Heart left ventricle (tissue), 13 donors: ENCODE measurements around the gene RAB4A.

ENCODE experiments used
- POLR2A ChIP-seq, 2 donors: fragments of 450-650 bp; IDR thresholded peaks; one replicate each; pipeline ENCODE4 v1.6.1; 2017; ENCODE audit warnings: antibody characterized with exemption in 2 of 2, mild to moderate bottlenecking in 2 of 2, moderate library complexity in 2 of 2
- TF ChIP-seq, protein P1 (sequence below), 12 donors: fragments of 200-600 bp; sonication (generic) in 4 of 12; IDR thresholded peaks; one replicate each; pipeline versions ENCODE4 v1.5.0 to v1.8.0; 2018 to 2022; ENCODE audit warnings: antibody characterized with exemption in 12 of 12, mild to moderate bottlenecking in 5 of 12
- donor health status: ischemic (EF 13 %, LVEDD 7.1; RV severe dilation, severe dysfunction).
- donor health status: DM: no; HTN: yes; CAD: no.
- donor health status: DM: no; HTN: no; CAD: no.
- donor health status: ischemic (EF 25% LVEDD 6.9; RV normal size, moderate dysfunction).
- donor health status: ischemic (EF 25% LVEDD 5.7; RV mildly dilated, moderate dysfunction).
- donor health status: ischemic (EF 35%, LVEDD 5.7; RV mildly dilated, moderate dysfunction).
- donor health status: nonischemic (EF 11% LVEDD 7.7; RV severe dilation, severe dysfunction).
- donor health status: DM: yes; HTN: yes; CAD: no.
- donor health status: PGD.
- donor health status: ischemic (EF 29% LVEDD 5.4; RV normal size, mild dysfunction).
- donor health status: nonischemic (EF 23%, LVEDD 6.1; RV moderate dilation, normal function).

DNA sequence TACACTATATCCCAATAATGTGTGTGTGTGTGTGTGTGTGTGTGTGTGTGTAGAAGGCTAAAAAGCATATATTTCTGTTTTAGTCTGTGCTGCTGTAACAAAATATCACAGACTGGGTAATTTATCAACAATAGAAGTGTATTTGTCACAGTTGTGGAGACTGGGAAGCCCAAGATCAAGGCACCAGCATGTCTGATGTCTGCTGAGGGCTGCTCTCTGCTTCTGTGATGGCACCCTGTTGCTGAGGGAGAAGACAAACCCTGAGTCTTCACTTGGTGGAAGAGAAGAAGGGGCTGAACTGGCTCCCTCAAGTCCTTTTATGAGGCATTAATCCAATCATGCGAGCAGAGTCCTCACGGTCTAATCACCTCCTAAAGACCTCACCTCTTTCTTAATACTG, 23.0 kb upstream of the RAB4A start:
- TF ChIP-seq, protein P1, sequence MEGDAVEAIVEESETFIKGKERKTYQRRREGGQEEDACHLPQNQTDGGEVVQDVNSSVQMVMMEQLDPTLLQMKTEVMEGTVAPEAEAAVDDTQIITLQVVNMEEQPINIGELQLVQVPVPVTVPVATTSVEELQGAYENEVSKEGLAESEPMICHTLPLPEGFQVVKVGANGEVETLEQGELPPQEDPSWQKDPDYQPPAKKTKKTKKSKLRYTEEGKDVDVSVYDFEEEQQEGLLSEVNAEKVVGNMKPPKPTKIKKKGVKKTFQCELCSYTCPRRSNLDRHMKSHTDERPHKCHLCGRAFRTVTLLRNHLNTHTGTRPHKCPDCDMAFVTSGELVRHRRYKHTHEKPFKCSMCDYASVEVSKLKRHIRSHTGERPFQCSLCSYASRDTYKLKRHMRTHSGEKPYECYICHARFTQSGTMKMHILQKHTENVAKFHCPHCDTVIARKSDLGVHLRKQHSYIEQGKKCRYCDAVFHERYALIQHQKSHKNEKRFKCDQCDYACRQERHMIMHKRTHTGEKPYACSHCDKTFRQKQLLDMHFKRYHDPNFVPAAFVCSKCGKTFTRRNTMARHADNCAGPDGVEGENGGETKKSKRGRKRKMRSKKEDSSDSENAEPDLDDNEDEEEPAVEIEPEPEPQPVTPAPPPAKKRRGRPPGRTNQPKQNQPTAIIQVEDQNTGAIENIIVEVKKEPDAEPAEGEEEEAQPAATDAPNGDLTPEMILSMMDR (IDR thresholded peaks at IDR 0.05) = no peak
- no peak for TF ChIP-seq POLR2A (IDR thresholded peaks at IDR 0.05)
